Stimulated activated CD8-positive, alpha-beta memory T cell treated with anti-CD3 and anti-CD28 coated beads, Interleukin-15, amount 100 ng/mL, for 4 hours (primary cell): ENCODE results near the gene BAHCC1.
"Not testable (repeated sequence)": the region's sequence is repeated elsewhere in the genome, so short reads cannot be mapped to it uniquely, and the experiment has no call there.

Experiments used
- DNase-seq, 2 donors: peaks; one replicate each; pipeline ENCODE4 v3.0.0-alpha.2; 2020; ENCODE audit warnings: low read depth in 2 of 2

Gene BAHCC1

GRCh38 chr17:81413497-81414135 lies 18.4 kb downstream of the BAHCC1 start:
- DNase-seq: no peak

- DNase-seq: no peak
Measured at GRCh38 chr17:81414756-81415516, 19.7 kb downstream of the BAHCC1 start.

GRCh38 chr17:81415681-81416080 lies 20.4 kb downstream of the BAHCC1 start:
- no peak for DNase-seq

GRCh38 chr17:81416612-81417011 lies 21.4 kb downstream of the BAHCC1 start:
- DNase-seq: no peak

GRCh38 chr17:81417049-81417878 lies 22.0 kb downstream of the BAHCC1 start:
- DNase-seq: no peak

GRCh38 chr17:81417879-81418709 lies 22.8 kb downstream of the BAHCC1 start:
- no peak for DNase-seq

- no peak for DNase-seq
Measured at GRCh38 chr17:81418710-81419318, 23.6 kb downstream of the BAHCC1 start.

- no peak for DNase-seq
Measured at GRCh38 chr17:81419319-81419885, 24.1 kb downstream of the BAHCC1 start.

GRCh38 chr17:81419886-81420768 lies 24.9 kb downstream of the BAHCC1 start:
- no peak for DNase-seq

GRCh38 chr17:81420769-81421462 lies 25.7 kb downstream of the BAHCC1 start:
- no peak for DNase-seq

- no peak for DNase-seq
Measured at GRCh38 chr17:81422776-81423697, 27.8 kb downstream of the BAHCC1 start.

GRCh38 chr17:81423698-81424071 lies 28.4 kb downstream of the BAHCC1 start:
- no peak for DNase-seq

GRCh38 chr17:81424151-81425017 lies 29.1 kb downstream of the BAHCC1 start:
- no peak for DNase-seq

- DNase-seq: not testable (repeated sequence)
Measured at GRCh38 chr17:81425041-81425440, 29.8 kb downstream of the BAHCC1 start.

- DNase-seq: peak in 1 of 2 donors; percentile 11
Measured at GRCh38 chr17:81425716-81426392, 30.6 kb downstream of the BAHCC1 start.

GRCh38 chr17:81426393-81427172 lies 31.3 kb downstream of the BAHCC1 start:
- no peak for DNase-seq
